ENCODE data around the gene PELI1.
A peak's percentile ranks its signal among the peaks of the same experiment; 100 is the strongest.
"Not testable (repeated sequence)": the region's sequence is repeated elsewhere in the genome, so short reads cannot be mapped to it uniquely, and the experiment has no call there.

PELI1 gene

DNA sequence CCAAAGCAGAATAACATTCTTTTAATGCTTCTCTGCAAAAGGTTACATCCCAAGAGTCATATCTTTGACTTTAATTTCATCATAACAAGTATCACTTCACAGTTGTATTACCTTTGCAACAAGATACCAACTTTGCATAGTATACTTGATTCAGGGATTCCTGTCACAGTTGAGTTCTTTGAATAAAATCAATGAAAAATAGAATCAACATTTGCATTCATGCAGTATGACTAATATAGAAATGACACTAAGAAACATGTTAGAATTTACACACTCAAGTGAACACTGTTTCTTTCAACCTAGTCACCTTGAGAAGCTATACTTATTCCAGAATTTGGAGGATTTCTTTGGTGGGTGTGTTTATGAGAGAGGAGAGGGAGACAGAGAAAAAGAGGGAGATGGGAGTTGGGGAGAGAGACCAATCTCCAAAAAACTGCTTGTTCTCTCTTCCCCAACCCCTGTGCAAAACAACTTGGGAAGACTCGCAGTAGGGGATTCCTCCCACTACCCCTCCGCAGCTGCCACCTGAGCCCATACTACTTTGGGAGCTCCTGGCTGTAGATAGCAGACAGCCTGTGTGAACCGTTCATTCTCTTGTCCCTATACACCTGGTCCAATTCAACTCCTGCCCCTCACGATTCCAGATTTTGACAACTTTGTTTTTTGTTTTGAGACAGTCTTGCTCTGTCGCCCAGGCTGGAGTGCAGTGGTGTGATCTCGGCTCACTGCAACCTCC, 57.7 kb downstream of the PELI1 start:
- no peak for DNase-seq (ENCODE audit: low read depth in 2 of 2)

- no peak for DNase-seq (ENCODE audit: low read depth in 2 of 2)
These were observed 58.3 kb downstream of the PELI1 start for GRCh38 chr2:64085936-64086335.

GRCh38 chr2:64081046-64081445, 63.2 kb downstream of the PELI1 start:
- no peak for DNase-seq (ENCODE audit: low read depth in 2 of 2)

DNA sequence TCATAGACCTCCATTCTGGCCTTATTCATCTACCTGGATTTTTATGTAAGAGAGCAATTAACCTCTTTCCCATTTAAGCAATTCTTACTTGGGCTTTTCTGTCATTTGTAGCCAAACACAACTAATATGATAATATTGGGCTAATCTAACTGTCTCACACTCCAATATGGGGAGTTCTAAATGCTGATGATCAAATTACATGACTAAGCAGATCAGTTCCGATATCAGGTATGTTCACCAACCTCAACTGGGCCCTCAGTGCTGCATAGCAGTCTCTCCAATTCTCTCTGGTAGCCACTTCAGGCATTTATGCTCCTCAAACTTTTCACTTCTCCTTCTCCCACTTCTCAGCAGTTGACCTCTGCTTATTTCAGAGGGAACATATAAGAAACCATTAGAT, 64.0 kb downstream of the PELI1 start:
- no peak for DNase-seq (ENCODE audit: low read depth in 2 of 2)

DNA sequence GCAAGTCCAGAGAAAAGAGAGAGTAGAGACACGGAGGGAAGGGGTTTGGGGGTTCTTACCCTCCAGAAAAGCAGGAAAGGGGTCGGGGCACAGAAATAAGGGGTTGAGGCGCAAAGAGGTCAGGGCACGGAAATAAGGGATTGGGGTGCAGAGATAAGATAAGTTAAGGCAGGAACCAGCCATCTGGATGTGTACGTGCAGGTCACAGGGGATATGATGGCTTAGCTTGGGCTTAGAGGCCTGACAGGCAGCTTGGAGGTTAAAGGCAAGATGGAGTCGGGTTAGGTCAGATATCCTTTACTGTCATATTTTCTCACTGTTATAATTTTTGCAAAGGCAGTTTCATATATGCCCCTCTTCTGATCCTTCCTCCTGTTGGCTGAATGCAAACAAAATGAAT, 64.5 kb downstream of the PELI1 start:
- not testable (repeated sequence) for DNase-seq (ENCODE audit: low read depth in 2 of 2)

DNA sequence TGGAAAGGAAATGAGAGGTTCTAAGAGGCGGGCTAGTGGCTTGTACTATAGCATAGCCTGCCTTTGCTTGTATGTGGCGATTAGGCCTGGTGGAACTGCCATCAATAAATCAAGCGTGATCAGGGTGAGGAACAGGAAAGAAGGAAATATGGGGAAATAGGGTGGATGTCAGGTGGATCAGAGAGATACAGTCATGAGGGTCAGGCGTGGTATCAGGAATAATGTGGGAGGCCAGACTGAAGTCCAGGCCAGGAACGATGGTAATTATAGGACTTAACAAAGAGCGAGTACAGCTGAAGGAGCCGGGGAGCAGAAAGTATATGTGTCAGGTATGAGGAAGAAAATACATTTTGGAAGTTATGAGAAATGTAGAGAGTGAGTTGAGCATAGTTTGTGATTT, 67.4 kb downstream of the PELI1 start:
- not testable (repeated sequence) for DNase-seq (ENCODE audit: low read depth in 2 of 2)

- DNase-seq (ENCODE audit: low read depth in 2 of 2) = not testable (repeated sequence)
These were observed 69.6 kb downstream of the PELI1 start for GRCh38 chr2:64074616-64075015.

DNA sequence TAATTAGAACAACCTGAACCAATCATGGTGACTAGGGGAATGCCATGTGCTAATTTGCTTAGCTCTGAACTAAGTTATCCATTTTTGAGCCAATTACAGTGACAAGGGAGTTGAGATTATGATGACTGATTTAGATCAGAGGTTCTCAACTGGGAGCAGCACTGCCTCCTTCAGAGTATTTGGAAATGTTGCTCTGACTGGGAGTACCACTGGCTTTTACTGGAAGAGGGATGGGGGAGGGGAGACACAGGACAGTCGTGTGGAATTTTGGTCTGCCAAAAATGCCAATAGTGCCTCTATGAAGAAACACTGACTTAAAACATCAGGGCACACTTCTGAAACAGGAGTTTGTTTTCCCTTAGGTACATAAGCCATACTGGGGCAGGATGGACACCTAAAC, 76.9 kb downstream of the PELI1 start:
- no peak for DNase-seq (ENCODE audit: low read depth in 2 of 2)

GRCh38 chr2:64065516-64065915, 78.7 kb downstream of the PELI1 start:
- no peak for DNase-seq (ENCODE audit: low read depth in 2 of 2)

- DNase-seq (ENCODE audit: low read depth in 2 of 2) = no peak
These were observed 80.3 kb downstream of the PELI1 start for GRCh38 chr2:64063924-64064331.

GRCh38 chr2:64063454-64063853, 80.8 kb downstream of the PELI1 start:
- no peak for DNase-seq (ENCODE audit: low read depth in 2 of 2)

DNA sequence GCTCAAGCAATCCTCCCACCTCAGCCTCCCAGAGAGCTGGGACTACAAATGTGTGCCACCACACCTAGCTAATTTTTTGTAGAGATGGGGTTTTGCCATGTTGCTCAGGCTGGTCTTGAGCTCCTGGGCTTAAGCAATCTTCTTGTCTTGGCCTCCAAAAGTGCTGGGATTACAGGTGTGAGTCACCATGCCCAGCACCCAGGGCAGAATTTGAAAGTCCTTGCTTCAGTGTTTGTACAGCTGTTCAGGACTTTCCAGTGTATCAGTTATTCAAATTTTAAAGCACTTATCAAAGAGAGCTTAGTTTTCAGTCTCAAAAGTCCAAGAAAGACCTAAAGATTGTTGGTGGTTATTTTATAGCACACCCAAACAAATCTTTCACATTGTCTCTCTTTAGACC, 81.4 kb downstream of the PELI1 start:
- no peak for DNase-seq (ENCODE audit: low read depth in 2 of 2)

GRCh38 chr2:64059270-64059669, 85.0 kb downstream of the PELI1 start:
- DNase-seq (ENCODE audit: low read depth in 2 of 2) = no peak

- DNase-seq (ENCODE audit: low read depth in 2 of 2) = no peak
These were observed 88.2 kb downstream of the PELI1 start for GRCh38 chr2:64056021-64056420.

- DNase-seq (ENCODE audit: low read depth in 2 of 2) = no peak
These were observed 89.9 kb downstream of the PELI1 start for GRCh38 chr2:64054161-64054915.

DNA sequence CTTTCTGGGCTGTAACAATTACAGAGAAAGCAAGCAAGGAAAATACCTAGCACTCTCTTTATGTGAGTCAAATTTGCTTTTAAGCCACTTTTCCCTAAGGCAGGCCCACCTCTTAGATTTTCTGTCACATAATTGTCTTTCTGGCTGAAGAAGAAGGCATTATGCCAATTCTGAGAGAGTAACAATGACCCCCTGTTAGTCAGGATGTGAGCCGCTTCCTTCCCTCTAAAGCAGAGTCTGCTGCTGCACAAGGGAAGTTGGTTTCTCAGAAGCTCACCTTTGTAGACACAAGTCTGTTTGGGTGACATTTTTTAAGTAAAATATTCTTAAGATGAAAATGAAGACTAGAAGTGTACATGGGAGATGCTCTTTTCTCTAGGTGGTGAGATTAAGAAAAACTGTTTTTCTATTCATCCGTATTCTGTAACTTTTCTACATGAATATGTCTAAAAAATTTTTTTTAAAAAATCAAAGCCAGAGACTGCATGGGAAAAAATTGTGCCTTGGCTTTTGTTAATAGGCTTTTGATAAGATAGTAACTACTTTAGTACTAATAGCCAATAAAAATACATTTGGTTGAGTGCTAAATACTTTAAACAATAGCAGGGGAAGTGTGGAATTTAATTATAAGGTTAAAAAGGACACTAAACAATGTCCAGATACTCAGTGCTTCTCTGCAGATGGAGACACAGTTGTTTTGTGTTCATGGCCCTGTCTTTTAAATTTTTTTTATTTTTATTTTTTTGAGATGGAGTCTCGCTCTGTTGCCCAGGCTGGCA, 91.6 kb downstream of the PELI1 start:
- no peak for DNase-seq (ENCODE audit: low read depth in 2 of 2)

- peak; percentile 32 to 66 for DNase-seq (ENCODE audit: low read depth in 2 of 2)
These were observed 94.5 kb downstream of the PELI1 start for GRCh38 chr2:64049633-64050220.

- no peak for DNase-seq (ENCODE audit: low read depth in 2 of 2)
These were observed 98.3 kb downstream of the PELI1 start for GRCh38 chr2:64045938-64046337.
